DMS 273 treated with DMSO at 0.1 percent for 48 hours (cell line): ENCODE results near the gene INKA2.

ENCODE experiments used
- DNase-seq: peaks from one replicate; lab custom pipeline; 2025; lab: John Stamatoyannopoulos, UW

The INKA2 gene

GRCh38 chr1:111733183-111733991 is 5.8 kb downstream of the INKA2 start:
- peak; percentile 46 for DNase-seq

- no peak for DNase-seq
Measured at GRCh38 chr1:111732718-111733117, 6.5 kb downstream of the INKA2 start.

GRCh38 chr1:111731956-111732355 is 7.2 kb downstream of the INKA2 start:
- no peak for DNase-seq

DNA sequence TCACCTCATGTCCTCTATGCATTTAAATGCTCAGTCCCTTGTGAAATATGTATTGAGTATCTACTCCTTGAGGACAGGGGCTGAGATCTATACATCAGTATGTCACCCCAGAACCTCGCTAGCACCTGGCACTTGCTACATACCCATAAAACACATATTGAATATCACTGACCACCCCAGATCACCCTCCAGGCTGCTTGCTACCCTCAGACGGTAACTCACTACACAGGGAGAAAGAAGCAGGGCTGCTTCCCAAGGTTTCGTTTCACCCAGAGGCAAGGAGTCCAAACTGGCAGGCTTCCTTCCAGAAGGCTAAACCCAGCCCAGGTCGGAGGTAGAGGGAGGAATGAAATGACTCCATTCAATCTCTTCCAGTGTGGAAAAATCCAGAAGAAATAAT is 8.5 kb downstream of the INKA2 start:
- DNase-seq, result no peak

GRCh38 chr1:111729946-111730681 is 9.1 kb downstream of the INKA2 start:
- DNase-seq, result no peak

GRCh38 chr1:111729271-111729921 is 9.8 kb downstream of the INKA2 start:
- DNase-seq, result peak; percentile 94

- DNase-seq, result no peak
Measured at GRCh38 chr1:111727056-111727455, 12.1 kb downstream of the INKA2 start.

GRCh38 chr1:111725192-111725591 is 14.0 kb downstream of the INKA2 start:
- DNase-seq, result peak; percentile 9

DNA sequence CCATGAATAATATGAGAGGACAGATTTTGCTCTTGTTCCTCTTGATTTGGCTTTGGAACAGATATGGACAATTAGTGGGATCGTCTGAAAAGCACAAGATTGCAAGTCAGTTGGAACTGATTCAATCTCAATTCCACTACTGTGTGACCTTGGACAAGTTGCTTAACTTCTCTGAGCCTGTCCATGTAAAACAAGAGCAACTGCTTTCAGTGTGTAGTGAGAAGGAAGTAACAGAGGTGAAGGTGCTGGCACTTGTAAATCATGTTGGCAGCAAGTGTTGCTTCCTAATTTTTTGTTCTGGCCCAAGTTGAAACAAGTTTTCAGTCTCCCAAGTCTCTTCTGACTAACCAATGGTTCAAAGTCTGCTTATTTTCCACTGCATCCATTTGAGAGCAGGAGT is 15.3 kb downstream of the INKA2 start:
- no peak for DNase-seq

GRCh38 chr1:111723091-111723806 is 15.9 kb downstream of the INKA2 start:
- no peak for DNase-seq

DNA sequence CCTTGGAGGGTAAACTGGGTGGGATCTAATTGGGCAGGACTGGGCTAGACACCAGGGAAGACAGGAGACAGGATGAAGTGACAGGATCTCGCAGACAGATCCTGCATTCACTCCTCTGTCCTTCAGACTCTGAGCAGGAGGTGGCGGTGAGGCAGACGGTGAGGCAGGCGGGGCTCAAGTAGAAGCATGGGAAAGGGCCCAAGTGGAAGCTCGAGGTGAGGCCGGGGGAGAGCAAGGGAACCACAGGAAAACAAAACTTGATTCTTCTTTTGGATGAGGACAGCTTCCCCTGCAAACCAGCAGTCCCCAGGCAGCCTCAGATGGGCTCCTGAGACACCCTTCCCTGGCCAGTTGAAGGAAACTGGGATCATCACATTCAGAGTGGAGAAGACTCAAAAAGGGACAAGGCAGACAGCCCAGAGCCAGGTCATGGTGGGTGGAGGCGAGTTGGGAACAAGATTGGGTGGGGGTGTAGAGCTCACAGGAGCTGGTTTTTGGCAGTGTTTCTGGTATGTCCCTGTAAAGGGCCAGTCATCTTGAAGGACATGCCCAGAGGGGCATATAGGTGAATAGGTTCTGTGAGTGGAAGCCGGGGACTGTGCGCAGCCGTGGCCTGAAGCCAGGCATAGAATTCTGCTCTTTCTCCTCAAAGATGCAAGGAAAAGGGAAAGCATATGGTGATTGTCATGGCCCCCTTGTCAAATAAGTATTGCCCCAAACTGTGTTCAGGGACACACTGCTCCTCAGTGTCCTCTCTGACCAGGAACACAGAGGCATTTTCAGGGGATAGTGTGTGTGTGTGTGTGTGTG is 18.0 kb downstream of the INKA2 start:
- no peak for DNase-seq

DNA sequence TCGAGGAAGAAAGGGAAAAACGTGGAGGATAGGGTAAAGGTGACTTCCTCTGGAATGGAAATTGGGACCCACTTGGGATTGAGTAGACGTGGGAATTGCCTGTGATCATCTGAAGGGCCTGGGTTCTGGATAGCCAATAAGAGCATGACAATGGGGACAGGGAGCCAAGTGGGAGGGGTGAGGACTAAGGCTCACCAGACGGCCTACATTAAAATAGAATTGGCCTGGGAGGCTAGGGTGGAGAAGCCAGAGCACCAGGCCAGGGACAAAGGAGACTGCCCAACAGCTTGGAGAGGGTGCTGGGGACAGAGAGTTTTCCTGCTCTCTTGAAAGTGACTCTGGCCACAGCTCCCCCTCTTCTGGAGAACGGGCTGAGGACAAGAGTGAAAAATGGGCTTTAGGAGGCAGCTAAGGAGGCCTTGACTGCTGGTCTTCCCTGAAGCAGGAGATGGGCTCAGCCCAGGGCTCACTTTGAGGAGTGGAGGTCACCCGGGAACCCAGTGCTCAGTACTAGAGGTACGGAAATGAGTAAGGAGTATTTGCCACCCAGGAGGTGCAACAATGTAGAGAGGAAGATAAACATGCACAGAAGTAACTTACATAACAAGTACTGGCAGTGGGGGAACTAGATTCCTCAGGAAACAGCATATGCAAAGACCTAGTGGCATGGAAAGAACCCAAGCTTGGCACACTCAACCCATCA is 18.8 kb downstream of the INKA2 start:
- no peak for DNase-seq

GRCh38 chr1:111719674-111720132 is 19.5 kb downstream of the INKA2 start:
- no peak for DNase-seq

GRCh38 chr1:111719135-111719534 is 20.1 kb downstream of the INKA2 start:
- DNase-seq, result no peak

- DNase-seq, result no peak
Measured at GRCh38 chr1:111717450-111717849, 21.7 kb downstream of the INKA2 start.

- DNase-seq, result no peak
Measured at GRCh38 chr1:111716333-111716732, 22.9 kb downstream of the INKA2 start.

GRCh38 chr1:111709986-111710385 is 29.2 kb downstream of the INKA2 start:
- DNase-seq, result no peak

DNA sequence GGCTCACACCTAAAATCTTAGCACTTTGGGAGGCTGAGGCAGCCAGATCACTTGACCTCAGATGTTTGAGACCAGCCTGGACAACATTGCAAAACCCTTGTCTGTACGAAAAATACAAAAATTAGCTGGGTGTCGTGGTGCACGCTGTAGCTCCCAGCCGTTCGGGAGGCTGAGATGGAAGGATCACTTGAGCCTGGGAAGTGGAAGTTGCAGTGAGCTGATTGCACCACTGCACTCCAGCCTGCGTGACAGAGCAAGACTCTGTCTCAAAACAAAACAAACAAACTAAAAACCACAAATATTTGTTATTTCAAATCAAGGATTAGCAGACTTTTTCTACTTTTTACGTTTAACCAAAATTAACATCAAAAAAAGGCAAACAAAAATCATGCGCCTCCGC is 31.3 kb downstream of the INKA2 start:
- DNase-seq, result no peak

GRCh38 chr1:111706921-111707320 is 32.3 kb downstream of the INKA2 start:
- DNase-seq, result no peak

- DNase-seq, result no peak
Measured at GRCh38 chr1:111705841-111706240, 33.4 kb downstream of the INKA2 start.

- no peak for DNase-seq
Measured at GRCh38 chr1:111704776-111705175, 34.4 kb downstream of the INKA2 start.
